ENCODE measurements around the gene SIX5.

The SIX5 gene

GRCh38 chr19:45773384-45773783 is 4.3 kb upstream of the SIX5 start:
- DNase-seq (ENCODE audit: low spot score), result no peak

GRCh38 chr19:45772912-45773311 is 3.9 kb upstream of the SIX5 start:
- DNase-seq (ENCODE audit: low spot score), result no peak

GRCh38 chr19:45772130-45772840 is 3.2 kb upstream of the SIX5 start:
- DNase-seq (ENCODE audit: low spot score), result no peak

- no peak for DNase-seq (ENCODE audit: low spot score)
These were observed 2.4 kb upstream of the SIX5 start for GRCh38 chr19:45771311-45771933.

- peak; percentile 99 for DNase-seq (ENCODE audit: low spot score)
These were observed 1.4 kb upstream of the SIX5 start for GRCh38 chr19:45770192-45771101.

- peak; percentile 50 for DNase-seq (ENCODE audit: low spot score)
These were observed 754 bp upstream of the SIX5 start for GRCh38 chr19:45769821-45770191.

- peak; percentile 57 for DNase-seq (ENCODE audit: low spot score)
These were observed 433 bp downstream of the SIX5 start for GRCh38 chr19:45768655-45768983.

GRCh38 chr19:45767881-45768654 is 984 bp downstream of the SIX5 start:
- peak; percentile 44 for DNase-seq (ENCODE audit: low spot score)

GRCh38 chr19:45767410-45767880 is 1.6 kb downstream of the SIX5 start:
- DNase-seq (ENCODE audit: low spot score), result peak; percentile 85

- DNase-seq (ENCODE audit: low spot score), result peak; percentile 62
These were observed 2.1 kb downstream of the SIX5 start for GRCh38 chr19:45766869-45767346.

GRCh38 chr19:45766296-45766868 is 2.7 kb downstream of the SIX5 start:
- DNase-seq (ENCODE audit: low spot score), result no peak

- DNase-seq (ENCODE audit: low spot score), result no peak
These were observed 3.3 kb downstream of the SIX5 start for GRCh38 chr19:45765702-45766295.

GRCh38 chr19:45764945-45765701 is 3.9 kb downstream of the SIX5 start:
- DNase-seq (ENCODE audit: low spot score), result no peak

- no peak for DNase-seq (ENCODE audit: low spot score)
These were observed 4.6 kb downstream of the SIX5 start for GRCh38 chr19:45764475-45764874.

GRCh38 chr19:45763691-45764294 is 5.3 kb downstream of the SIX5 start:
- no peak for DNase-seq (ENCODE audit: low spot score)

GRCh38 chr19:45762870-45763631 is 6.0 kb downstream of the SIX5 start:
- DNase-seq (ENCODE audit: low spot score), result no peak

GRCh38 chr19:45761714-45762113 is 7.3 kb downstream of the SIX5 start:
- no peak for DNase-seq (ENCODE audit: low spot score)

- DNase-seq (ENCODE audit: low spot score), result no peak
These were observed 10.1 kb downstream of the SIX5 start for GRCh38 chr19:45758921-45759320.

- DNase-seq (ENCODE audit: low spot score), result no peak
These were observed 11.4 kb downstream of the SIX5 start for GRCh38 chr19:45757695-45758094.
